ENCODE data around the gene HOXB2. TPM values are rescaled to one million over a fixed set of nuclear protein-coding genes. Genes with fewer than 3 reads are reported as not detected.
"Not testable (repeated sequence)": the region's sequence is repeated elsewhere in the genome, so short reads cannot be mapped to it uniquely, and the experiment has no call there.

The HOXB2 gene
- polyA plus RNA-seq, 2 of the 4 experiments (the other 2 are of a cell fraction): 0.65 to 2.6 TPM

- H3K4me3 ChIP-seq: no peak overlapping the region
- no peak for FAIRE-seq
- WGBS (ENCODE audit: missing lambda C conversion rate): 52% methylated on average over 7 of the region's 7 CpGs
- H3K4me1 ChIP-seq: peaks cover 10% of the 10 kb centered on the region
- no peaks in the 10 kb centered on the region for H3K9me3 ChIP-seq
- CTCF ChIA-PET: interaction anchor here (0.6 to 1.4 kb wide), 5 partner anchors 10 to 485 kb away, joined by 3 to 5 read pairs (median 3); no protein-coding TSS in a partner anchor
- ATAC-seq: no peak
- no peak overlapping the region for H3K4me2 ChIP-seq
- POLR2A ChIA-PET: no interaction called here
- no peak overlapping the region for H3K27ac ChIP-seq
- TF ChIP-seq USF2 (IDR thresholded peaks at IDR 0.05) (no peak), ATOH8 (CRISPR knock-in tag; IDR thresholded peaks at IDR 0.05; ENCODE audit: low read depth) (no peak), CEBPB (IDR thresholded peaks at IDR 0.05) (peak; percentile 56 to 66; a peak in 2 of 4 replicates)
- DNase-seq (ENCODE audit: low read depth in 1 of 2, low spot score in 1 of 2): no peak
Measured at GRCh38 chr17:48510761-48511604, 33.9 kb downstream of the HOXB2 start.

- FAIRE-seq (no peak), ATAC-seq (no peak), DNase-seq (ENCODE audit: low read depth in 1 of 2, low spot score in 1 of 2) (no peak)
- Histone ChIP-seq H3K27ac (no peak overlapping the region), H3K4me2 (no peak overlapping the region), H3K9me3 (no peaks in the 10 kb centered on the region), H3K4me3 (no peak overlapping the region), H3K4me1 (peaks cover 15% of the 10 kb centered on the region)
- TF ChIP-seq ATOH8 (CRISPR knock-in tag; IDR thresholded peaks at IDR 0.05; ENCODE audit: low read depth) (no peak), HES2 (IDR thresholded peaks at IDR 0.05) (no peak), USF2 (IDR thresholded peaks at IDR 0.05) (no peak), POLR2A (IDR thresholded peaks at IDR 0.05; ENCODE audit: low read length) (no peak), MAZ (IDR thresholded peaks at IDR 0.05; ENCODE audit: borderline replicate concordance, low read depth, low read length) (no peak), EHF (CRISPR knock-in tag; IDR thresholded peaks at IDR 0.05) (no peak), RFX5 (IDR thresholded peaks at IDR 0.05) (no peak), RCOR1 (IDR thresholded peaks at IDR 0.05; ENCODE audit: low read depth, low read length) (no peak), POLR2AphosphoS2 (conservative IDR thresholded peaks at IDR 0.05; ENCODE audit: low read length) (no peak), HOXB13 (CRISPR knock-in tag; IDR thresholded peaks at IDR 0.05; ENCODE audit: low read depth) (no peak), HMGXB4 (CRISPR knock-in tag; IDR thresholded peaks at IDR 0.05; ENCODE audit: borderline replicate concordance) (no peak)
- CTCF ChIA-PET: interaction anchor here (0.6 to 1.0 kb wide), 3 partner anchors 13 to 77 kb away, joined by 3 read pairs; no protein-coding TSS in a partner anchor
- POLR2A ChIA-PET: no interaction called here
- 53% methylated on average over 2 of the region's 2 CpGs for WGBS (ENCODE audit: missing lambda C conversion rate)
Measured at GRCh38 chr17:48510381-48510760, 34.5 kb downstream of the HOXB2 start.

GRCh38 chr17:48509708-48510107 lies 35.2 kb downstream of the HOXB2 start:
- WGBS (ENCODE audit: missing lambda C conversion rate): 92% methylated on average over 7 of the region's 7 CpGs
- H3K4me1 ChIP-seq: peaks cover 21% of the 10 kb centered on the region
- POLR2A ChIA-PET; DNase-seq (ENCODE audit: low read depth in 1 of 2, low spot score in 1 of 2); H3K4me3 ChIP-seq; FAIRE-seq; H3K27ac ChIP-seq; H3K9me3 ChIP-seq; H3K4me2 ChIP-seq; ATAC-seq: not testable (repeated sequence)
- CTCF ChIA-PET: interaction anchor here (1.0 kb wide), 1 partner anchor 27 kb away, joined by 3 read pairs; no protein-coding TSS in a partner anchor

Data from A549 (cell line).